CD14-positive monocyte (primary cell): Measurements from ENCODE around the gene DNM2. TPM values are rescaled to one million over a fixed set of nuclear protein-coding genes. Genes with fewer than 3 reads are reported as not detected.
A peak's percentile ranks its signal among the peaks of the same experiment; 100 is the strongest.

ENCODE experiments used
- DNase-seq, 3 donors: peaks; one replicate each; pipeline ENCODE4 v3.0.0-alpha.2; 2011 to 2022
- H2AFZ ChIP-seq: 2 replicates; pipeline ENCODE4 v1.6.0; 2012; ENCODE audit warnings: mild to moderate bottlenecking, low read depth, low read length, inconsistent platforms; ENCODE audit not compliant: insufficient read depth, poor library complexity, severe bottlenecking
- H3K27ac ChIP-seq, 2 donors: 1 replicate in 1 of 2; 2 replicates in 1 of 2; pipeline ENCODE4 v1.5.1; 2012 to 2013; ENCODE audit warnings: low read length in 2 of 2, control low read depth in 1 of 2, inconsistent platforms in 1 of 2, low read depth in 1 of 2, mild to moderate bottlenecking in 1 of 2
- H3K27me3 ChIP-seq, 2 donors: one replicate each; pipeline versions ENCODE4 v1.6.0 to v1.6.1; 2011 to 2013; ENCODE audit warnings: low read length in 2 of 2; ENCODE audit not compliant: control insufficient read depth in 2 of 2, insufficient read depth in 2 of 2
- H3K36me3 ChIP-seq, 2 donors: replicated peaks in 1 of 2; 1 replicate in 1 of 2; 2 replicates in 1 of 2; pipeline versions ENCODE4 v1.5.1 to v1.6.1; 2012 to 2013; ENCODE audit warnings: low read length in 2 of 2, control low read depth in 1 of 2, inconsistent platforms in 1 of 2, mild to moderate bottlenecking in 1 of 2; ENCODE audit not compliant: insufficient read depth in 2 of 2, control insufficient read depth in 1 of 2
- H3K4me1 ChIP-seq, 2 donors: 1 replicate in 1 of 2; 2 replicates in 1 of 2; pipeline versions ENCODE4 v1.5.1 to v1.6.1; 2012 to 2013; ENCODE audit warnings: low read length in 2 of 2, control low read depth in 1 of 2, inconsistent platforms in 1 of 2, mild to moderate bottlenecking in 1 of 2, moderate library complexity in 1 of 2; ENCODE audit not compliant: insufficient read depth in 2 of 2, control insufficient read depth in 1 of 2
- H3K4me2 ChIP-seq: replicated peaks from 2 replicates; pipeline ENCODE3; 2012; ENCODE audit warnings: low read length, moderate library complexity, mild to moderate bottlenecking; ENCODE audit not compliant: poor library complexity, severe bottlenecking; ENCODE audit errors: extremely low read depth
- H3K4me3 ChIP-seq, 3 experiments: fragments of 200-600 bp in 1 of 3; sonication (generic) in 1 of 3; replicated peaks in 1 of 3; 1 replicate in 2 of 3; 2 replicates in 1 of 3; pipeline ENCODE4 v1.5.1; 2011 to 2013; ENCODE audit warnings: low read length in 3 of 3, mild to moderate bottlenecking in 3 of 3, control low read depth in 2 of 3, low read depth in 2 of 3, inconsistent platforms in 1 of 3, moderate library complexity in 1 of 3
- H3K79me2 ChIP-seq: 2 replicates; pipeline ENCODE4 v1.6.0; 2012; ENCODE audit warnings: mild to moderate bottlenecking, control low read depth, inconsistent platforms, low read length, moderate library complexity; ENCODE audit not compliant: insufficient read depth
- H3K9ac ChIP-seq: 2 replicates; pipeline ENCODE4 v1.6.0; 2017; ENCODE audit warnings: low read length, mild to moderate bottlenecking; ENCODE audit not compliant: insufficient read depth, poor library complexity, severe bottlenecking
- H3K9me3 ChIP-seq, 2 donors: replicated peaks in 1 of 2; 1 replicate in 1 of 2; 2 replicates in 1 of 2; pipeline versions ENCODE4 v1.5.1 to v1.6.1; 2012 to 2013; ENCODE audit warnings: low read length in 2 of 2, control low read depth in 1 of 2; ENCODE audit not compliant: control insufficient read depth in 1 of 2, insufficient read depth in 1 of 2
- H4K20me1 ChIP-seq: 2 replicates; pipeline ENCODE4 v1.6.0; 2012; ENCODE audit warnings: mild to moderate bottlenecking, low read length, control low read depth, moderate library complexity; ENCODE audit not compliant: insufficient read depth
- H3K27ac Mint-ChIP-seq, 7 donors: one replicate each; pipeline ENCODE4 v1.8.0; 2020; ENCODE audit warnings: mild to moderate bottlenecking in 7 of 7, mixed read lengths in 7 of 7, moderate library complexity in 6 of 7, inconsistent platforms in 2 of 7
- H3K27me3 Mint-ChIP-seq, 3 donors: one replicate each; pipeline ENCODE4 v1.8.0; 2021 to 2022; ENCODE audit warnings: low read depth in 3 of 3, mild to moderate bottlenecking in 3 of 3, mixed read lengths in 3 of 3, moderate library complexity in 3 of 3, inconsistent platforms in 1 of 3
- H3K36me3 Mint-ChIP-seq, 2 donors: one replicate each; pipeline ENCODE4 v1.8.0; 2020; ENCODE audit warnings: mixed read lengths in 2 of 2, inconsistent platforms in 1 of 2, mild to moderate bottlenecking in 1 of 2
- H3K4me1 Mint-ChIP-seq: one replicate; pipeline ENCODE4 v1.8.0; 2020; ENCODE audit warnings: mild to moderate bottlenecking, mixed read lengths
- H3K4me3 Mint-ChIP-seq, 2 donors: one replicate each; pipeline ENCODE4 v1.8.0; 2020; ENCODE audit warnings: mild to moderate bottlenecking in 2 of 2, mixed read lengths in 2 of 2, moderate library complexity in 1 of 2
- H3K9me3 Mint-ChIP-seq, 7 donors: one replicate each; pipeline ENCODE4 v1.8.0; 2020 to 2022; ENCODE audit warnings: mixed read lengths in 7 of 7, mild to moderate bottlenecking in 6 of 7, moderate library complexity in 6 of 7, inconsistent platforms in 2 of 7
- WGBS: methylation state at CpG from one replicate; pipeline ENCODE4 v1.1.5; 2013; ENCODE audit warnings: missing lambda C conversion rate; ENCODE audit not compliant: insufficient coverage; 5-methylcytosine and 5-hydroxymethylcytosine counted together
- intact Hi-C, 2 donors: fragments of 100-400 bp; cut with micrococcal nuclease; formaldehyde crosslinking; loops; one replicate each; pipeline versions ENCODE4 v1.15.0 to v1.15.1; 2023
- polyA plus RNA-seq, 3 donors: library from polyadenylated mRNA; depleted of rRNA in 1 of 3; unstranded in 2 of 3; stranded (reverse) in 1 of 3; fragments of 300-500 nt in 2 of 3; fragments of >200 nt in 1 of 3; fragmentation: Illumina TruSeq in 2 of 3; gene quantifications; 1 replicate in 2 of 3; 2 replicates in 1 of 3; pipeline ENCODE4 v1.2.3, GENCODE V29; 2012 to 2021
- TF ChIP-seq, protein P1 (sequence below): fragments of 200-600 bp; IDR thresholded peaks from one replicate; pipeline ENCODE4 v1.8.0; 2022; ENCODE audit warnings: antibody characterized with exemption, mild to moderate bottlenecking

The DNM2 gene
- polyA plus RNA-seq, 3 donors: 53.0 to 186 (median 69.5) TPM

GRCh38 chr19:10863107-10863717 lies 145.3 kb downstream of the DNM2 start:
- no peak overlapping the region for H2AFZ ChIP-seq
- H3K4me3 Mint-ChIP-seq: no peak overlapping the region

DNA sequence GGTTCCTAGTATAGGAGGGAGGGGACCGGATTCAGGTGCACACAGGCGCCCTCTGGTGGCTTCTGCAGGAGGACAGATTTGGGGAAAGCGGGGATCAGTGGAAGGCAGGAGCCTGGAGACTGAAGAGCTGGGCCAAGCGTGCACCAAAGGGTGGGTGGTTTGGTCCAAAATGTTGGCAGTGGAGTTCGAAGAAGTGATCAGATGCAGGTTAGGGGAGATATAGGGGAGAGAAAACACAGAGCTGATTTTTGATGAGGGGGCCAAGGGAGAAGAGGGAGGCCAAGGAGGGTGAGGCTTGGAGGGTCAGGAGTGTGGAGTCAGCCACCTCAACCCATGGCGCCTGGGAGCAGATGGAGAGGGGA lies 146.6 kb downstream of the DNM2 start:
- Histone ChIP-seq H2AFZ (no peak overlapping the region), H3K9ac (no peak overlapping the region), H3K27ac (peak overlapping the region; percentile 15 to 79), H3K4me3 (no peak overlapping the region), H3K4me2 (no peak overlapping the region), H3K4me1 (peaks cover 43 to 81% of the 10 kb centered on the region in 2 donors), H3K9me3 (no peaks in the 10 kb centered on the region), H4K20me1 (peaks cover 17% of the 10 kb centered on the region), H3K36me3 (peaks cover 26 to 28% of the 10 kb centered on the region in 2 donors), H3K79me2 (peaks cover 16% of the 10 kb centered on the region), H3K27me3 (no peaks in the 10 kb centered on the region)
- Mint-ChIP-seq H3K4me1 (peaks cover 53% of the 10 kb centered on the region), H3K27me3 (peaks cover 0 to 2% (median 0%) of the 10 kb centered on the region in 3 donors), H3K27ac (peak overlapping the region; percentile 47 to 91 (median 85)), H3K9me3 (peaks cover 0 to 3% (median 0%) of the 10 kb centered on the region in 7 donors), H3K36me3 (peaks cover 38 to 56% of the 10 kb centered on the region in 2 donors), H3K4me3 (no peak overlapping the region)
- TF ChIP-seq, protein P1, sequence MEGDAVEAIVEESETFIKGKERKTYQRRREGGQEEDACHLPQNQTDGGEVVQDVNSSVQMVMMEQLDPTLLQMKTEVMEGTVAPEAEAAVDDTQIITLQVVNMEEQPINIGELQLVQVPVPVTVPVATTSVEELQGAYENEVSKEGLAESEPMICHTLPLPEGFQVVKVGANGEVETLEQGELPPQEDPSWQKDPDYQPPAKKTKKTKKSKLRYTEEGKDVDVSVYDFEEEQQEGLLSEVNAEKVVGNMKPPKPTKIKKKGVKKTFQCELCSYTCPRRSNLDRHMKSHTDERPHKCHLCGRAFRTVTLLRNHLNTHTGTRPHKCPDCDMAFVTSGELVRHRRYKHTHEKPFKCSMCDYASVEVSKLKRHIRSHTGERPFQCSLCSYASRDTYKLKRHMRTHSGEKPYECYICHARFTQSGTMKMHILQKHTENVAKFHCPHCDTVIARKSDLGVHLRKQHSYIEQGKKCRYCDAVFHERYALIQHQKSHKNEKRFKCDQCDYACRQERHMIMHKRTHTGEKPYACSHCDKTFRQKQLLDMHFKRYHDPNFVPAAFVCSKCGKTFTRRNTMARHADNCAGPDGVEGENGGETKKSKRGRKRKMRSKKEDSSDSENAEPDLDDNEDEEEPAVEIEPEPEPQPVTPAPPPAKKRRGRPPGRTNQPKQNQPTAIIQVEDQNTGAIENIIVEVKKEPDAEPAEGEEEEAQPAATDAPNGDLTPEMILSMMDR: peak; percentile 93
- 33% methylated on average over 5 of the region's 6 CpGs for WGBS
- intact Hi-C loops: loop anchor here (2.0 to 5.0 kb wide), 2 partner anchors 147 to 148 kb away; partner anchors contain the start of gene DNM2 (in 1 of the 2)
- DNase-seq: peak; percentile 65 to 75 (median 74)

More at GRCh38 chr19:10863107-10863717, 145.3 kb downstream of the DNM2 start:
- no peak overlapping the region for H3K4me3 ChIP-seq
- peaks cover 38 to 57% of the 10 kb centered on the region in 2 donors for H3K36me3 Mint-ChIP-seq
- peaks cover 0 to 5% (median 2%) of the 10 kb centered on the region in 3 donors for H3K27me3 Mint-ChIP-seq
- H3K79me2 ChIP-seq: peaks cover 22% of the 10 kb centered on the region
- DNase-seq: peak; percentile 60 to 71 (median 65)
- no peaks in the 10 kb centered on the region for H3K27me3 ChIP-seq
- peaks cover 37 to 73% of the 10 kb centered on the region in 2 donors for H3K4me1 ChIP-seq
- TF ChIP-seq, protein P1: no peak
- H4K20me1 ChIP-seq: peaks cover 14% of the 10 kb centered on the region
- intact Hi-C loops: loop anchor here in 1 of 2 donors (5.0 kb wide), 1 partner anchor 146 kb away; the partner anchor contains the start of gene DNM2
- no peak overlapping the region for H3K9ac ChIP-seq
- H3K27ac ChIP-seq: peak overlapping the region in 1 of 2 donors; percentile 79
- peak overlapping the region; percentile 74 to 94 (median 88) for H3K27ac Mint-ChIP-seq
- 84% methylated on average over 17 of the region's 18 CpGs for WGBS
- no peaks in the 10 kb centered on the region for H3K9me3 ChIP-seq
- peaks cover 0 to 3% (median 0%) of the 10 kb centered on the region in 7 donors for H3K9me3 Mint-ChIP-seq
- H3K4me1 Mint-ChIP-seq: peaks cover 53% of the 10 kb centered on the region
- peaks cover 24 to 28% of the 10 kb centered on the region in 2 donors for H3K36me3 ChIP-seq
- no peak overlapping the region for H3K4me2 ChIP-seq
